K562 (cell line): ENCODE data around the gene STS. TPM values are rescaled to one million over a fixed set of nuclear protein-coding genes. Genes with fewer than 3 reads are reported as not detected.

Experiments
- CBFA2T3 ChIP-seq: fragments of 450-650 bp; IDR thresholded peaks from 2 replicates; pipeline ENCODE4 v1.6.1; 2017
- HDAC2 ChIP-seq: fragments of 450-650 bp; IDR thresholded peaks from 2 replicates; pipeline ENCODE4 v1.6.1; 2016; ENCODE audit warnings: mild to moderate bottlenecking
- HDAC6 ChIP-seq: IDR thresholded peaks from 2 replicates; pipeline ENCODE4 v1.6.1; 2012; ENCODE audit warnings: low read depth, mild to moderate bottlenecking, control low read depth, inconsistent platforms, low read length, moderate library complexity
- HNRNPK ChIP-seq: fragments of 200-400 bp; formaldehyde crosslinking; IDR thresholded peaks from one replicate; pipeline ENCODE4 v1.6.1; 2018; ENCODE audit warnings: mild to moderate bottlenecking, low read depth, low read length; ENCODE audit not compliant: poor library complexity, severe bottlenecking
- HSF4 ChIP-seq: fragments of 250-450 bp; sonication (Bioruptor Pico); IDR thresholded peaks from 2 replicates; pipeline ENCODE4 v2.1.2; 2022; ENCODE audit warnings: mild to moderate bottlenecking, moderate library complexity, borderline replicate concordance
- NCOR1 ChIP-seq: fragments of 450-650 bp; IDR thresholded peaks from 2 replicates; pipeline ENCODE4 v1.6.1; 2016; ENCODE audit warnings: mild to moderate bottlenecking, moderate library complexity
- NFE2L1 ChIP-seq: fragments of 450-650 bp; IDR thresholded peaks from 2 replicates; pipeline ENCODE4 v1.6.1; 2016; ENCODE audit warnings: missing genetic modification characterization, low read depth, mild to moderate bottlenecking, missing compliant biosample characterization, moderate library complexity, borderline replicate concordance
- NFIX ChIP-seq: fragments of 250-450 bp; sonication (Bioruptor Pico); IDR thresholded peaks from 2 replicates; pipeline ENCODE4 v1.4.0; 2020; ENCODE audit warnings: low read depth, mild to moderate bottlenecking, moderate library complexity
- PHB2 ChIP-seq: fragments of 450-650 bp; IDR thresholded peaks from 2 replicates; pipeline ENCODE4 v1.6.1; 2017; ENCODE audit warnings: low read depth
- PHF8 ChIP-seq: fragments of 200-600 bp; sonication (generic); IDR thresholded peaks from 2 replicates; pipeline ENCODE4 v1.6.1; 2012; ENCODE audit warnings: mixed run types, mild to moderate bottlenecking, inconsistent platforms, low read length, moderate library complexity, borderline replicate concordance
- POLR2AphosphoS5 ChIP-seq: IDR thresholded peaks from 2 replicates; pipeline ENCODE4 v1.6.1; 2011; ENCODE audit warnings: mild to moderate bottlenecking, low read depth, low read length, moderate library complexity; ENCODE audit not compliant: control insufficient read depth, insufficient read depth
- RCOR1 ChIP-seq, 2 experiments: IDR thresholded peaks; 2 replicates each; pipeline ENCODE4 v1.6.1; 2012; ENCODE audit warnings: low read depth in 2 of 2, low read length in 2 of 2, borderline replicate concordance in 1 of 2, improper control_type of control experiment in 1 of 2
- XRCC4 ChIP-seq: IDR thresholded peaks from one replicate; pipeline ENCODE4 v1.6.1; 2011; ENCODE audit not compliant: insufficient read depth, insufficient read length; ENCODE audit errors: extremely low read depth
- ZNF431 ChIP-seq: sonication (generic); formaldehyde crosslinking; IDR thresholded peaks from 2 replicates; pipeline ENCODE4 v1.8.0; 2022; ENCODE audit warnings: mild to moderate bottlenecking, missing genetic modification reagents
- polyA plus RNA-seq, 8 experiments: library from polyadenylated mRNA; depleted of rRNA in 4 of 8; stranded (reverse) in 5 of 8; unstranded in 3 of 8; fragments of >200 nt; fragmentation: Nextera tagmentation in 2 of 8; fragmentation: Illumina TruSeq in 1 of 8; extraction: Ambion mirVana in 2 of 8; extraction: Trizol in 1 of 8; gene quantifications; 2 replicates each; pipeline versions ENCODE4 v1.2.1 to v1.2.3, GENCODE V29; 2011 to 2014; ENCODE audit warnings: inconsistent platforms in 1 of 8, missing spikeins in 1 of 8
- total RNA-seq, 7 experiments: library from RNA; depleted of rRNA in 6 of 7; stranded (reverse); fragments of >200 nt in 6 of 7; fragmentation: Illumina TruSeq in 2 of 7; extraction: Trizol in 2 of 7; gene quantifications; 2 replicates each; pipeline versions ENCODE4 v1.2.1 to v1.2.3, GENCODE V29; 2011 to 2021; ENCODE audit warnings: low replicate concordance in 1 of 7
- TF ChIP-seq, protein P1 (sequence below), 2 experiments: fragments of 450-650 bp; formaldehyde crosslinking in 1 of 2; IDR thresholded peaks; 2 replicates each; pipeline versions ENCODE4 v1.4.0 to v1.6.1; 2014 to 2020; ENCODE audit warnings: mild to moderate bottlenecking in 2 of 2, borderline replicate concordance in 1 of 2, low read depth in 1 of 2
- TF ChIP-seq, protein P2 (sequence below): sonication (generic); formaldehyde crosslinking; IDR thresholded peaks from 2 replicates; pipeline ENCODE4 v1.8.0; 2022; ENCODE audit warnings: missing genetic modification reagents, mild to moderate bottlenecking, borderline replicate concordance
- TF ChIP-seq, protein P3 (sequence below): fragments of 450-650 bp; formaldehyde crosslinking; IDR thresholded peaks from 2 replicates; pipeline ENCODE4 v1.4.0; 2020; ENCODE audit warnings: mild to moderate bottlenecking, moderate library complexity

STS gene
- total and polyA plus RNA-seq, 9 of the 15 experiments (the other 6 are each of a cell fraction or from before 2014, with no cell fraction given) = 0.14 to 1.3 (median 0.63) TPM

DNA sequence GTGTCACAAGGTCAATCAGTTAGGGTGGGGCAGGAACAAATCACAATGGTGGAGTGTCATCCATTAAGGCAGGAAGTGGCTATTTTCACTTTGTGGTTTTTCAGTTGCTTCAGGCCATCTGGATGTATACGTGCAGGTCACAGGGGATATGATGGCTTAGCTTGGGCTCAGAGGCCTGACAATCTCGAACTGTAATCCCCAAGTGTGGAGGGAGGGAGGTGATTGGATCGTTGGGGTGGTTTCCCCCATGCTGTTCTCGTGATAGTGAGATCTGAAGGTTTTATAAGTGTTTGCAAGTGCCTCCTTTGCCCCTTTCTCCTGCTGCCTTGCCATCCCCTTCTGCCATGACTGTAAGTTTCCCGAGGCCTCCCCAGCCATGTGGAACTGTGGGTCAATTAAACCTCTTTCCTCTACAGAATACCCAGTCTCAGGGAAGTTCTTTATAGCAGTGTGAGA, 36.7 kb upstream of the STS start (continued):
- peak in 1 of 2 experiments; percentile 20; a peak in 1 of 4 replicates for TF ChIP-seq RCOR1 (IDR thresholded peaks at IDR 0.05; ENCODE audit: borderline replicate concordance in 1 of 2, low read depth in 2 of 2, low read length in 2 of 2)
- no peak for TF ChIP-seq NFIX (CRISPR knock-in tag)
- TF ChIP-seq, protein P1, sequence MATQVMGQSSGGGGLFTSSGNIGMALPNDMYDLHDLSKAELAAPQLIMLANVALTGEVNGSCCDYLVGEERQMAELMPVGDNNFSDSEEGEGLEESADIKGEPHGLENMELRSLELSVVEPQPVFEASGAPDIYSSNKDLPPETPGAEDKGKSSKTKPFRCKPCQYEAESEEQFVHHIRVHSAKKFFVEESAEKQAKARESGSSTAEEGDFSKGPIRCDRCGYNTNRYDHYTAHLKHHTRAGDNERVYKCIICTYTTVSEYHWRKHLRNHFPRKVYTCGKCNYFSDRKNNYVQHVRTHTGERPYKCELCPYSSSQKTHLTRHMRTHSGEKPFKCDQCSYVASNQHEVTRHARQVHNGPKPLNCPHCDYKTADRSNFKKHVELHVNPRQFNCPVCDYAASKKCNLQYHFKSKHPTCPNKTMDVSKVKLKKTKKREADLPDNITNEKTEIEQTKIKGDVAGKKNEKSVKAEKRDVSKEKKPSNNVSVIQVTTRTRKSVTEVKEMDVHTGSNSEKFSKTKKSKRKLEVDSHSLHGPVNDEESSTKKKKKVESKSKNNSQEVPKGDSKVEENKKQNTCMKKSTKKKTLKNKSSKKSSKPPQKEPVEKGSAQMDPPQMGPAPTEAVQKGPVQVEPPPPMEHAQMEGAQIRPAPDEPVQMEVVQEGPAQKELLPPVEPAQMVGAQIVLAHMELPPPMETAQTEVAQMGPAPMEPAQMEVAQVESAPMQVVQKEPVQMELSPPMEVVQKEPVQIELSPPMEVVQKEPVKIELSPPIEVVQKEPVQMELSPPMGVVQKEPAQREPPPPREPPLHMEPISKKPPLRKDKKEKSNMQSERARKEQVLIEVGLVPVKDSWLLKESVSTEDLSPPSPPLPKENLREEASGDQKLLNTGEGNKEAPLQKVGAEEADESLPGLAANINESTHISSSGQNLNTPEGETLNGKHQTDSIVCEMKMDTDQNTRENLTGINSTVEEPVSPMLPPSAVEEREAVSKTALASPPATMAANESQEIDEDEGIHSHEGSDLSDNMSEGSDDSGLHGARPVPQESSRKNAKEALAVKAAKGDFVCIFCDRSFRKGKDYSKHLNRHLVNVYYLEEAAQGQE (IDR thresholded peaks at IDR 0.05; ENCODE audit: borderline replicate concordance) = no peak
- TF ChIP-seq, protein P1 (CRISPR knock-in tag; IDR thresholded peaks at IDR 0.05; ENCODE audit: low read depth) = peak; percentile 58; the same call in 1 of the 2 replicates
- no peak for TF ChIP-seq ZNF431 (CRISPR knock-in tag)
- TF ChIP-seq PHF8 = no peak
- no peak for TF ChIP-seq HDAC6
- TF ChIP-seq HSF4 (CRISPR knock-in tag) = no peak
- TF ChIP-seq NCOR1 = no peak
- no peak for TF ChIP-seq XRCC4
- no peak for TF ChIP-seq NFE2L1
- TF ChIP-seq CBFA2T3 = peak; percentile 67
- TF ChIP-seq, protein P2, sequence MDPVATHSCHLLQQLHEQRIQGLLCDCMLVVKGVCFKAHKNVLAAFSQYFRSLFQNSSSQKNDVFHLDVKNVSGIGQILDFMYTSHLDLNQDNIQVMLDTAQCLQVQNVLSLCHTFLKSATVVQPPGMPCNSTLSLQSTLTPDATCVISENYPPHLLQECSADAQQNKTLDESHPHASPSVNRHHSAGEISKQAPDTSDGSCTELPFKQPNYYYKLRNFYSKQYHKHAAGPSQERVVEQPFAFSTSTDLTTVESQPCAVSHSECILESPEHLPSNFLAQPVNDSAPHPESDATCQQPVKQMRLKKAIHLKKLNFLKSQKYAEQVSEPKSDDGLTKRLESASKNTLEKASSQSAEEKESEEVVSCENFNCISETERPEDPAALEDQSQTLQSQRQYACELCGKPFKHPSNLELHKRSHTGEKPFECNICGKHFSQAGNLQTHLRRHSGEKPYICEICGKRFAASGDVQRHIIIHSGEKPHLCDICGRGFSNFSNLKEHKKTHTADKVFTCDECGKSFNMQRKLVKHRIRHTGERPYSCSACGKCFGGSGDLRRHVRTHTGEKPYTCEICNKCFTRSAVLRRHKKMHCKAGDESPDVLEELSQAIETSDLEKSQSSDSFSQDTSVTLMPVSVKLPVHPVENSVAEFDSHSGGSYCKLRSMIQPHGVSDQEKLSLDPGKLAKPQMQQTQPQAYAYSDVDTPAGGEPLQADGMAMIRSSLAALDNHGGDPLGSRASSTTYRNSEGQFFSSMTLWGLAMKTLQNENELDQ (CRISPR knock-in tag) = no peak
- TF ChIP-seq, protein P3, sequence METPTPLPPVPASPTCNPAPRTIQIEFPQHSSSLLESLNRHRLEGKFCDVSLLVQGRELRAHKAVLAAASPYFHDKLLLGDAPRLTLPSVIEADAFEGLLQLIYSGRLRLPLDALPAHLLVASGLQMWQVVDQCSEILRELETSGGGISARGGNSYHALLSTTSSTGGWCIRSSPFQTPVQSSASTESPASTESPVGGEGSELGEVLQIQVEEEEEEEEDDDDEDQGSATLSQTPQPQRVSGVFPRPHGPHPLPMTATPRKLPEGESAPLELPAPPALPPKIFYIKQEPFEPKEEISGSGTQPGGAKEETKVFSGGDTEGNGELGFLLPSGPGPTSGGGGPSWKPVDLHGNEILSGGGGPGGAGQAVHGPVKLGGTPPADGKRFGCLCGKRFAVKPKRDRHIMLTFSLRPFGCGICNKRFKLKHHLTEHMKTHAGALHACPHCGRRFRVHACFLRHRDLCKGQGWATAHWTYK (CRISPR knock-in tag) = no peak
- TF ChIP-seq PHB2 = no peak
- TF ChIP-seq HDAC2 = no peak
- no peak for TF ChIP-seq HNRNPK
- no peak for TF ChIP-seq POLR2AphosphoS5
